C4-2B (cell line): ENCODE results near the gene PIK3R4.

Experiments
- H3K27ac ChIP-seq: fragments of 450-650 bp; 2 replicates; pipeline ENCODE4 v1.5.1; 2017
- ZFX ChIP-seq: fragments of 450-650 bp; IDR thresholded peaks from 2 replicates; pipeline ENCODE4 v1.6.1; 2017
- TF ChIP-seq, protein P1 (sequence below): fragments of 450-650 bp; conservative IDR thresholded peaks from 2 replicates; pipeline ENCODE4 v1.5.1; 2017; ENCODE audit warnings: mild to moderate bottlenecking

Gene PIK3R4

DNA sequence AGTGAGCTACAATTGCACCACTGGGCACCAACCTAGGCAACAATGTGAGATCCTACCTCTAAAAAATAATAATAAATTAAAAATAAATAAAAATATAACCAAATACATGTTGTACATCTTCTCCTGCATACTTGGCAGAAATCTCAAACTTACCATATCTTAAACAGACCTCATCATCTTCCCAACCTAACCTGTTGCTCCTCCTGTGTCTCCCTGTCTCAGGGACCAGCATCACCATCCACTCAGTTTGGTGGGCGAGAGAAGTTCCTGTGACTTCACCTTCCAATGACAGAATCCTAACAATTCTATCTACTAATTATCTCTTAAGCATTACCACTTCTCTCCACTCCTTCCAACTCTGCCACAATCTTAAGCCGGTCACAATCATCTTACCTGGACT lies 3.3 kb downstream of the PIK3R4 start:
- no peak overlapping the region for H3K27ac ChIP-seq
- TF ChIP-seq, protein P1, sequence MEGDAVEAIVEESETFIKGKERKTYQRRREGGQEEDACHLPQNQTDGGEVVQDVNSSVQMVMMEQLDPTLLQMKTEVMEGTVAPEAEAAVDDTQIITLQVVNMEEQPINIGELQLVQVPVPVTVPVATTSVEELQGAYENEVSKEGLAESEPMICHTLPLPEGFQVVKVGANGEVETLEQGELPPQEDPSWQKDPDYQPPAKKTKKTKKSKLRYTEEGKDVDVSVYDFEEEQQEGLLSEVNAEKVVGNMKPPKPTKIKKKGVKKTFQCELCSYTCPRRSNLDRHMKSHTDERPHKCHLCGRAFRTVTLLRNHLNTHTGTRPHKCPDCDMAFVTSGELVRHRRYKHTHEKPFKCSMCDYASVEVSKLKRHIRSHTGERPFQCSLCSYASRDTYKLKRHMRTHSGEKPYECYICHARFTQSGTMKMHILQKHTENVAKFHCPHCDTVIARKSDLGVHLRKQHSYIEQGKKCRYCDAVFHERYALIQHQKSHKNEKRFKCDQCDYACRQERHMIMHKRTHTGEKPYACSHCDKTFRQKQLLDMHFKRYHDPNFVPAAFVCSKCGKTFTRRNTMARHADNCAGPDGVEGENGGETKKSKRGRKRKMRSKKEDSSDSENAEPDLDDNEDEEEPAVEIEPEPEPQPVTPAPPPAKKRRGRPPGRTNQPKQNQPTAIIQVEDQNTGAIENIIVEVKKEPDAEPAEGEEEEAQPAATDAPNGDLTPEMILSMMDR: no peak
- TF ChIP-seq ZFX: no peak

DNA sequence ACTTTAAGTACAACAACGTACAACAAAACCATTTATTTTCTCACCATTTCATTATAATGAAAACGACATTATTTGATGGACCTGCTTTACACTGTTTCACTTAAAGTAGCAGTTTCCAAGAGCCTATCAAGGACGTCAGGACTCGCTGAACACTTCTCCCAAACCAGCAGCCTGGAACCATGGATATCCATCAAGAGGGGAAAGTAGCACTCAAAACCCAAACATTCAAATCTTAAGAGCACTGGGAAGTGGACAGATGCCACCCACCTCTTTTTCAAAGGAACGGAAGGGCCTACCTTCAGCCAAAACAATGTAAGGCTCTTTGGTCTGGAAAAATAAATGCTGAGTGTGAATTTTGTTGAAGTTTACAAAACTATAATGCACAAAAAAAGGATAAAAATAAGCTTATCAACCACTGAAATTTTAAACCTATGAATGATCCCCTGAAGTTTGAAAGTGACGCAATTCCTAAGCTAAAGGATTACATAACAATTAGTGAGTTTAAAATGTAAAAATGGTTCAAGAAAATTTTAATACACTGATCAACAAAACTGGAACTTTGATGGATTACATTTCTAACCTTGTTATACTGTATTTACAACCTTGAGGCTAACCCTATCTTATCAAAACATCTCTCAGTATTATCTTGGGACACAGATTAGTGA lies 4.6 kb downstream of the PIK3R4 start:
- H3K27ac ChIP-seq: no peak overlapping the region
- TF ChIP-seq, protein P1: no peak
- TF ChIP-seq ZFX: no peak

DNA sequence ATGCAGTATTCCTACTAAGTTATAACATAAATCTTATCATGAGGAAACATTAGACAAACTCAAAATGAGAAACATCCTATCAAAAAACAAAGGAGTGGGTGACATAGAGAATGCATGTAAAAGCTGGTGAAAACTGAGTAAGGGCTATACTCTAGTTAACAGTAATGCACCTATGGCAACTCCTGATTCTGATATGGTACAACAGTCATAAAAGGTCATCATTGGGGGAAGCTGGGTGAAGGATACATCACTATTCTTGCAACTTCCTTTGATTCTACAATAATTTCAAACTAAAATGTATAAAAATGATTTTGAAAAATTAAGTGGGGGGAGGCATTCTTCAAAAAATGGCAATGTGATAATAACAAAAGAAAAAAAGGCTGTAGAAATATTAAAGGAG lies 6.8 kb downstream of the PIK3R4 start:
- H3K27ac ChIP-seq: no peak overlapping the region
- no peak for TF ChIP-seq ZFX
- TF ChIP-seq, protein P1: no peak

DNA sequence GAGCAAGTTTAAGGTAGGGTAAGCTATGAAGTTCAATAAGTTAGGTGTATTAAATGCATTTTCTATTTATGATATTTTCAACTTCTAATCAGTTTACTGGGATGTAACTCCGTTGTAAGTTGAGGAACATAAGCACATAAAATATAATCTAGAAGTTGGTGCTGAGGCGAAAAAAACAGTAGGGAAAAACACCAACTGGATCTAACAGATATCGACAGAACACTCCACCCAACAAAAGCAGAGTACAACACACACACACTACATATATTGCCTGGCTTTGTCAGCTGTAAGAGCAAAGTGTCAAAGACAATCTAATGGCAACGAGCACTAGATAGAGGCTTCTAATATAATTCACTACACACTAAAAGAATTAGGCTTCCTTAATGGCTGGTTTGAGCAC lies 8.4 kb downstream of the PIK3R4 start:
- TF ChIP-seq, protein P1: no peak
- TF ChIP-seq ZFX: no peak
- no peak overlapping the region for H3K27ac ChIP-seq

DNA sequence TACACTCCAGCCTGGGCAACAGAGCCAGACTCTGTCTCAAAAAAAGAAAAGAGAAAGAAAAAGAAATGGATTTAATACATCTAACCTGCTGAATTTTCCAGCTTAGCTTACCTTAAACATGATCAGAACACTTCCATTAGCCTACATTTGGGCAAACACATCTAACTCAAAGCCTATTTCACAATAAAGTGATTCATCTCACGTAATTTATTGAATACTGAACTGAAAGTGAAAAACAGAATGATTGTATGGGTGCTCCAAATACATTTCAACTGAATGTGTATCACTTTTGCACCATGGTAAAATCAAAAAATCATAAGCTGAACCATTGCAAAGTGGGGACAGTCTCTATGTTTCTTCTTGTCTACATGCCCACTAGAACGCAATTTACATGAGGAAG lies 9.0 kb downstream of the PIK3R4 start:
- TF ChIP-seq ZFX: no peak
- TF ChIP-seq, protein P1: no peak
- H3K27ac ChIP-seq: no peak overlapping the region

DNA sequence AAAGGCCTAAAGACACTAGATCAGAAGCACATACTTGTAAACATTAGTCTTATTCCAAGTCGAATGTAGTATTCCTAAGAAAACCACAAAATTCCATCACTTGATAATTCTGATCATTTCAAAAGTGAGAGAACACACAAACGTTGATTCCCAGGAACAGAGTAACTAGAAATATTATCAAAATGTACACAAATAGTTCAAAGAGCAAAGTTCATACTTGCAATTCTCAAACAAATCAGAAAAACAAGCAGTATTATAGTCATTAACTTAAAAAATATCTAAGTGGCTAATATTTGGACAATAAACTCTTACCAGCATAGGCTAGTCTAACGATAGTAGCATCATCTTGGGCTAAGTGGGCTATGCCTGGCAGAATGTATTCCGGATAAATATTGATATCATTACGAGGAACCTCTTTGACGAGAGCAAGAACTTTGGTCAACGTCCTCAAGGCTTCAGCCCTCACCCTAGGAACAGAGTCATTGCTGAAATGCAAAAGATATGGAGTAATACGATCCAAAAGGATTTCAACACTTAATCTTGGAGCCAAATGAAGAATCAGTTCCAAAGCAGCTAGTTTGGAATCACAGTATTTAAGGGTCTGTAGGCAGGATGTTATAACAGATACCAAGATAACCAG lies 13.3 kb downstream of the PIK3R4 start:
- no peak overlapping the region for H3K27ac ChIP-seq
- TF ChIP-seq, protein P1: no peak
- no peak for TF ChIP-seq ZFX

DNA sequence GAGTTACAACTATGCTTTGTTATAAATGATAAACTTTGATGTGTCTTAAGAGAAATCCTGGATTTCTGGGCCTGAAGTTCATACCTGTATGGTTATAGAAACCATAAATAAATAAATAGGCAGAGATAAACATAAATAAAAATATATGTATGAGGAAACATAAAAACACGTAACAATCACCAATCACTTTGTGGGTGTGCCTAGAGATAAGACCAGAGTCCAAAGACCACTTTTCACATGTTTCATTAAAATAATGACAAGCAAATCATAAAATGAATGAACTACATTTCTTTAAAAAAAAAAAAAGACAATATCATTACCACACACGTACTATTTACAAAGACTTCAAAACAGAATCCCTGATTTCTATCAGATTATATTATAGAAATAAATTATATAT lies 14.1 kb downstream of the PIK3R4 start:
- TF ChIP-seq, protein P1: no peak
- TF ChIP-seq ZFX: no peak

More for the DNA sequence above, 14.1 kb downstream of the PIK3R4 start:
- no peak overlapping the region for H3K27ac ChIP-seq
